PC-3 (cell line): Measurements from ENCODE around the gene PDZD7. TPM values are rescaled to one million over a fixed set of nuclear protein-coding genes. Genes with fewer than 3 reads are reported as not detected.

Experiments
- ATAC-seq: fragments of 200-7000 bp; cut with Tn5 transposase; 2 replicates; pipeline ENCODE4 v1.9.1; 2020; ENCODE audit warnings: mild to moderate bottlenecking, moderate library complexity
- BruUV-seq: library from RNA; stranded (reverse); fragments of 400-500 nt; replicated peaks from 2 replicates; lab custom pipeline; 2021; lab: Mats Ljungman, UMichigan
- CTCF ChIA-PET: fragments of 300-600 bp; sonication (Branson Sonifier 250); formaldehyde crosslinking; loops from one replicate; lab custom pipeline; 2022; ENCODE audit warnings: antibody characterized with exemption; lab: Charles Lee
- POLR2A ChIA-PET: fragments of 300-600 bp; sonication (Branson Sonifier 250); formaldehyde crosslinking; loops from one replicate; lab custom pipeline; 2022; ENCODE audit warnings: antibody characterized with exemption; ENCODE audit not compliant: unreplicated experiment; lab: Charles Lee
- DNase-seq: peaks from one replicate; pipeline ENCODE4 v3.0.0-alpha.2; 2015
- H2AFZ ChIP-seq: fragments of 300-600 bp; sonication (generic); 2 replicates; pipeline ENCODE4 v1.6.0; 2016; ENCODE audit warnings: antibody characterized with exemption, low read length
- H3F3A ChIP-seq: fragments of 300-600 bp; sonication (generic); one replicate; pipeline ENCODE4 v1.6.0; 2017; ENCODE audit warnings: antibody characterized with exemption, low read length, control low read depth, mild to moderate bottlenecking; ENCODE audit not compliant: unreplicated experiment
- H3K27ac ChIP-seq: fragments of 300-600 bp; sonication (generic); 2 replicates; pipeline ENCODE4 v1.5.1; 2016; ENCODE audit warnings: mild to moderate bottlenecking, low read length
- H3K27me3 ChIP-seq: fragments of 300-600 bp; sonication (generic); 2 replicates; pipeline ENCODE4 v1.6.1; 2016; ENCODE audit warnings: low read length, mixed read lengths
- H3K36me3 ChIP-seq: fragments of 300-600 bp; sonication (generic); 2 replicates; pipeline ENCODE4 v1.6.1; 2016; ENCODE audit warnings: low read depth, mixed run types, low read length, mixed read lengths
- H3K4me1 ChIP-seq: fragments of 300-600 bp; sonication (generic); 2 replicates; pipeline ENCODE4 v1.5.1; 2016; ENCODE audit warnings: low read length; ENCODE audit not compliant: insufficient read depth
- H3K4me2 ChIP-seq: fragments of 300-600 bp; sonication (generic); 2 replicates; pipeline ENCODE4 v1.6.0; 2016; ENCODE audit warnings: low read length
- H3K4me3 ChIP-seq: fragments of 300-600 bp; sonication (generic); 2 replicates; pipeline ENCODE4 v1.5.1; 2016; ENCODE audit warnings: mild to moderate bottlenecking, low read length, mixed read lengths
- H3K79me2 ChIP-seq: fragments of 300-600 bp; sonication (generic); 2 replicates; pipeline ENCODE4 v1.6.1; 2017; ENCODE audit warnings: low read length, mixed read lengths
- H3K9ac ChIP-seq: fragments of 300-600 bp; sonication (generic); 2 replicates; pipeline ENCODE4 v1.6.0; 2016; ENCODE audit warnings: mild to moderate bottlenecking, low read length
- H3K9me2 ChIP-seq: fragments of 300-600 bp; sonication (generic); replicated peaks from 2 replicates; pipeline ENCODE4 v1.6.1; 2016; ENCODE audit warnings: mixed run types, low read length, mixed read lengths
- H3K9me3 ChIP-seq: fragments of 300-600 bp; sonication (generic); 2 replicates; pipeline ENCODE4 v1.6.1; 2016; ENCODE audit warnings: low read length, mixed read lengths
- H4K20me1 ChIP-seq: fragments of 300-600 bp; sonication (generic); 2 replicates; pipeline ENCODE4 v1.6.1; 2016; ENCODE audit warnings: low read length, mixed read lengths
- CTCF ChIP-seq: fragments of 300-600 bp; sonication (generic); conservative IDR thresholded peaks from 2 replicates; pipeline ENCODE4 v1.5.1; 2017; ENCODE audit warnings: antibody characterized with exemption, low read depth, mild to moderate bottlenecking, low read length
- EZH2 ChIP-seq: fragments of 300-600 bp; sonication (generic); IDR thresholded peaks from one replicate; pipeline ENCODE4 v1.6.1; 2017; ENCODE audit warnings: antibody characterized with exemption, mild to moderate bottlenecking, low read length; ENCODE audit not compliant: unreplicated experiment
- EZH2phosphoT487 ChIP-seq: fragments of 300-600 bp; sonication (generic); IDR thresholded peaks from 2 replicates; pipeline ENCODE4 v1.6.1; 2018; ENCODE audit warnings: mild to moderate bottlenecking, antibody characterized with exemption, low read length, borderline replicate concordance
- intact Hi-C: fragments of 100-400 bp; cut with micrococcal nuclease; formaldehyde crosslinking; loops from 2 replicates; pipeline ENCODE4 v1.9.0; 2023
- total RNA-seq: library from RNA; depleted of rRNA; stranded (reverse); fragments of >200 nt; gene quantifications from 2 replicates; pipeline ENCODE4 v1.2.3, GENCODE V29; 2014

PDZD7 gene
- total RNA-seq, 1 experiment from 2014 or later = 2.8 TPM

GRCh38 chr10:100995181-100995580, 35.7 kb downstream of the PDZD7 start:
- H4K20me1 ChIP-seq = 0 out of 2 replicates have a peak, but pooled peaks cover 4% of the 10 kb centered on the region
- ATAC-seq (no peak), DNase-seq (no peak)
- no peak overlapping the region for H3K4me3 ChIP-seq
- CTCF ChIA-PET = no interaction called here
- H3K4me2 ChIP-seq = no peak overlapping the region
- H3K27me3 ChIP-seq = no peaks in the 10 kb centered on the region
- H3K36me3 ChIP-seq = peaks cover 10% of the 10 kb centered on the region; the same call in 1 of the 2 replicates
- no TSS peak for BruUV-seq
- peaks cover 29% of the 10 kb centered on the region for H3K79me2 ChIP-seq
- H3K9me2 ChIP-seq = no peaks in the 10 kb centered on the region
- H3F3A ChIP-seq = no peaks in the 10 kb centered on the region
- POLR2A ChIA-PET = no interaction called here
- TF ChIP-seq EZH2 (no peak), CTCF (no peak), EZH2phosphoT487 (no peak)
- intact Hi-C loops = no loop called here
- H2AFZ ChIP-seq = no peak overlapping the region
- no peak overlapping the region for H3K9ac ChIP-seq
- peaks cover 25% of the 10 kb centered on the region for H3K4me1 ChIP-seq
- no peaks in the 10 kb centered on the region for H3K9me3 ChIP-seq
- H3K27ac ChIP-seq = no peak overlapping the region

GRCh38 chr10:100993986-100994708, 36.8 kb downstream of the PDZD7 start:
- Histone ChIP-seq H3K9me2 (no peaks in the 10 kb centered on the region), H3K4me3 (no peak overlapping the region), H2AFZ (no peak overlapping the region), H3K36me3 (peaks cover 16% of the 10 kb centered on the region; the same call in 1 of the 2 replicates), H3K27ac (no peak overlapping the region), H3K79me2 (peaks cover 35% of the 10 kb centered on the region), H3K27me3 (no peaks in the 10 kb centered on the region), H3K4me1 (peaks cover 36% of the 10 kb centered on the region), H3K9ac (no peak overlapping the region), H3K4me2 (no peak overlapping the region), H4K20me1 (peaks cover 10% of the 10 kb centered on the region), H3F3A (no peaks in the 10 kb centered on the region), H3K9me3 (no peaks in the 10 kb centered on the region)
- intact Hi-C loops = loop anchor here (1.0 kb wide), 1 partner anchor 20 kb away; no protein-coding TSS in a partner anchor
- ChIA-PET CTCF (interaction anchor here (1.9 kb wide), 1 partner anchor 21 kb away, joined by 6 read pairs; no protein-coding TSS in a partner anchor), POLR2A (no interaction called here)
- TF ChIP-seq CTCF (peak; percentile 68), EZH2 (no peak)
- TSS peak; percentile 2 for BruUV-seq
- peak; percentile 59 for DNase-seq
- 0 out of 2 replicates have a peak, but pooled peaks have one; percentile 6 for ATAC-seq

GRCh38 chr10:100989088-100989487, 41.8 kb downstream of the PDZD7 start:
- no peak overlapping the region for H3K27ac ChIP-seq
- peak overlapping the region; percentile 98 for H3K4me2 ChIP-seq
- H3F3A ChIP-seq = no peaks in the 10 kb centered on the region
- peaks cover 14% of the 10 kb centered on the region for H4K20me1 ChIP-seq
- H3K9me2 ChIP-seq = no peaks in the 10 kb centered on the region
- H3K79me2 ChIP-seq = peaks cover 58% of the 10 kb centered on the region
- TF ChIP-seq CTCF = no peak
- no peak for TF ChIP-seq EZH2
- no peak for TF ChIP-seq EZH2phosphoT487
- peak overlapping the region; percentile 97 for H3K9ac ChIP-seq
- H3K9me3 ChIP-seq = no peaks in the 10 kb centered on the region
- CTCF ChIA-PET = no interaction called here
- intact Hi-C loops = no loop called here
- DNase-seq = peak; percentile 20
- no peak overlapping the region for H2AFZ ChIP-seq
- H3K4me3 ChIP-seq = peak overlapping the region; percentile 99
- no peak for ATAC-seq
- POLR2A ChIA-PET = no interaction called here
- peaks cover 16% of the 10 kb centered on the region; the same call in 1 of the 2 replicates for H3K36me3 ChIP-seq
- BruUV-seq = no TSS peak
- H3K27me3 ChIP-seq = no peaks in the 10 kb centered on the region
- peaks cover 30% of the 10 kb centered on the region for H3K4me1 ChIP-seq
